ENCODE measurements around the gene ENPP7. TPM values are rescaled to one million over a fixed set of nuclear protein-coding genes. Genes with fewer than 3 reads are reported as not detected.
A peak's percentile ranks its signal among the peaks of the same experiment; 100 is the strongest.

ENPP7 gene
- polyA plus RNA-seq, 1 donor from 2014 or later: 0.89 TPM

GRCh38 chr17:79779661-79780365, 49.1 kb downstream of the ENPP7 start:
- Mint-ChIP-seq H3K4me3 (peak overlapping the region in 3 of 4 donors; percentile 10 to 87 (median 36)), H3K4me1 (peaks cover 8 to 10% (median 8%) of the 10 kb centered on the region in 3 donors), H3K27me3 (peaks cover 53% of the 10 kb centered on the region), H3K27ac (peak overlapping the region in 2 of 3 donors; percentile 46 to 77), H3K36me3 (peaks cover 2% of the 10 kb centered on the region), H3K9me3 (no peaks in the 10 kb centered on the region)

DNA sequence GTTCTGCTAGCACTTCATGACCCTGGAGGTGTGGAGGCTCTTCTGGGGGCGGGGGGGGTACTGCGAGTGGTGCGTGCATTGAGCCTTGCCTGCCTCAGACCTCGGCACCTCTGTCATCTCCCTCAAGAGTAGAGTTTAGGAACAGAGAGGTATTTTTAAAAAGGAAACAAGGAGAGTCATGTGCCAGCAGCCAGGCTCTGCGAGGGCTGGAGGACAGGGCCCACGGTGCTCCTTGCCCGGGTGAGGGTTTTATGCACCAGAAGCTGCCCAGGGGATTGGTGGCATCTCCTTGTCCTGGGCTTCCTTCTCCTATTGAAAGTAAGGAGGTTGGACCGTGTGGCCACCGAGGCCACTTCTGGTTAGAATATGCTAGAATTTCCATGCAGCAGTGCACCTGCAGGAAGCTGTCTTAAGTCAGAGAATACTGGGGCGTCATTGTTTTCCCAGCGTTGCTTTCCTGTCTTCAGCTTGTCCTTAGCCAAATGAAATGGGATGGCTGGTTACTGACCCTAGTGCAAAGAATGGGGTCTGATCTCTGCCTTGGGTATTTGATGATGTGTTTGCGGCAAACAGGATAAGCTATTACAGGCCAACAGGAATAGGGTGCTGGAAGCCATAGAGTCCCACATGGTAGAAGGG, 50.4 kb downstream of the ENPP7 start:
- Mint-ChIP-seq H3K27ac (peak overlapping the region in 1 of 3 donors; percentile 18), H3K36me3 (peaks cover 2% of the 10 kb centered on the region), H3K27me3 (peaks cover 54% of the 10 kb centered on the region), H3K4me1 (peaks cover 8 to 10% (median 8%) of the 10 kb centered on the region in 3 donors), H3K9me3 (no peaks in the 10 kb centered on the region), H3K4me3 (peak overlapping the region in 1 of 4 donors; percentile 87)

- H3K36me3 Mint-ChIP-seq: peaks cover 2% of the 10 kb centered on the region
- H3K4me3 Mint-ChIP-seq: peak overlapping the region in 1 of 4 donors; percentile 87
- no peaks in the 10 kb centered on the region for H3K9me3 Mint-ChIP-seq
- peaks cover under 1 to 10% (median 8%) of the 10 kb centered on the region in 3 donors for H3K4me1 Mint-ChIP-seq
- H3K27ac Mint-ChIP-seq: peak overlapping the region in 1 of 3 donors; percentile 18
- H3K27me3 Mint-ChIP-seq: peaks cover 54% of the 10 kb centered on the region
Observed at GRCh38 chr17:79781736-79782575, 51.2 kb downstream of the ENPP7 start.

GRCh38 chr17:79783891-79784290, 53.1 kb downstream of the ENPP7 start:
- Mint-ChIP-seq H3K4me3 (no peak overlapping the region), H3K4me1 (peaks cover 0 to 5% (median 4%) of the 10 kb centered on the region in 3 donors), H3K27me3 (peaks cover 61% of the 10 kb centered on the region), H3K27ac (no peak overlapping the region), H3K36me3 (no peaks in the 10 kb centered on the region), H3K9me3 (no peaks in the 10 kb centered on the region)

GRCh38 chr17:79784353-79785016, 53.7 kb downstream of the ENPP7 start:
- H3K36me3 Mint-ChIP-seq: no peaks in the 10 kb centered on the region
- H3K9me3 Mint-ChIP-seq: no peaks in the 10 kb centered on the region
- peaks cover 64% of the 10 kb centered on the region for H3K27me3 Mint-ChIP-seq
- no peak overlapping the region for H3K27ac Mint-ChIP-seq
- H3K4me1 Mint-ChIP-seq: peaks cover 0 to 2% (median 2%) of the 10 kb centered on the region in 3 donors
- H3K4me3 Mint-ChIP-seq: no peak overlapping the region

GRCh38 chr17:79785017-79785899, 54.5 kb downstream of the ENPP7 start:
- H3K36me3 Mint-ChIP-seq: no peaks in the 10 kb centered on the region
- peak overlapping the region in 1 of 4 donors; percentile 30 for H3K4me3 Mint-ChIP-seq
- no peaks in the 10 kb centered on the region for H3K9me3 Mint-ChIP-seq
- peak overlapping the region in 1 of 3 donors; percentile 31 for H3K27ac Mint-ChIP-seq
- H3K4me1 Mint-ChIP-seq: peaks cover 0 to 2% (median 2%) of the 10 kb centered on the region in 3 donors
- H3K27me3 Mint-ChIP-seq: peaks cover 60% of the 10 kb centered on the region

DNA sequence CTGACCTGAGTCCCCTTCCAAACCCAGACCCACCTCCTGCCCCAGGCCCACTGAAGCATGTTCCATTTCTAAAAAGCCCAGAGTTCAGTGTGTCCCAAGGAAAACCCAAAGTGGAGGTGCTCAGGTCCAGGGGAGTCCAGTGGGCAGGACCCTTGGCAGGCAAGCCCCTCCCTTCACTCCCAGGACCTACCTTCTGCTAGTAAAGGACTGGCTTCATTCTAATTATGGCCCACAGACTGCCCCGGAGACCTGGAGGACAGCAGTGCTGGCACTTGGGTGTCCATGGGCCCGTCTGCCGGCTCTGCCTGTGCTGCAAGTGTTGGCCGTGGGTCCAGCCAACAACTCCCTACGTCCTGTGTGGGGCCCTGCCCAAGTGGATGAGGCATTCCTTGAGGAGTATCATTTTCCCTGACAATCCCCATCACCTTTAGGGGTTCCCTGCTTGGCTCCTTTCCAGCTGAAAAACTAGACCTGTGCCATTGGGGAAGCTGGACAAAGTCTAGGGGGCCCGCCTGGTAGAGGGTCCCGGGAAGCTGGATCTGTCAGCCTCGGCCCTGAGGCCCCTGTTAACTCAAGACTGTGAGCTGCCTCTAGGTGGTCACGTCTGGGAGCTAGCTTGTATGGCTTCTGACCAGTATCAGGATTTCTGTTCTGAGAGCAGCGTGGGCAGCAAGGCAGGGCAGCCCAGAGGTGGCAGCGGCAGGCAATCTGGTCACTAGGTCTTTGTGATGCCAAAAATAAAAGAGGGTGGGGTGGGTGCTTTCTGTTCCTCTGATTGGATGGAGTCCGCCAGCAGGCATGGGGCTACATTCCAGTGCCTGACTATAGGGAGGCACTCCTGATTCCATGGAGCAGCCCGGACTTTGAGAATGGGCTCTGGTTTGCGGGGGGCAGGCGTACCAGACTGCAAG, 55.4 kb downstream of the ENPP7 start:
- peaks cover 59% of the 10 kb centered on the region for H3K27me3 Mint-ChIP-seq
- H3K36me3 Mint-ChIP-seq: no peaks in the 10 kb centered on the region
- no peaks in the 10 kb centered on the region for H3K9me3 Mint-ChIP-seq
- peaks cover 0 to 2% (median 2%) of the 10 kb centered on the region in 3 donors for H3K4me1 Mint-ChIP-seq
- H3K4me3 Mint-ChIP-seq: peak overlapping the region in 2 of 4 donors; percentile 16 to 56
- H3K27ac Mint-ChIP-seq: peak overlapping the region in 1 of 3 donors; percentile 79

- peaks cover 53% of the 10 kb centered on the region for H3K27me3 Mint-ChIP-seq
- peak overlapping the region in 1 of 3 donors; percentile 79 for H3K27ac Mint-ChIP-seq
Observed at GRCh38 chr17:79786930-79787643, 56.3 kb downstream of the ENPP7 start.

GRCh38 chr17:79788455-79788854, 57.7 kb downstream of the ENPP7 start:
- H3K27me3 Mint-ChIP-seq: peaks cover 49% of the 10 kb centered on the region
- H3K36me3 Mint-ChIP-seq: no peaks in the 10 kb centered on the region
- peak overlapping the region in 1 of 3 donors; percentile 52 for H3K27ac Mint-ChIP-seq
- H3K9me3 Mint-ChIP-seq: no peaks in the 10 kb centered on the region
- peaks cover 0 to 4% (median 3%) of the 10 kb centered on the region in 3 donors for H3K4me1 Mint-ChIP-seq
- peak overlapping the region in 1 of 4 donors; percentile 43 for H3K4me3 Mint-ChIP-seq

More at GRCh38 chr17:79786930-79787643, 56.3 kb downstream of the ENPP7 start:
- H3K4me3 Mint-ChIP-seq: peak overlapping the region in 1 of 4 donors; percentile 16
- H3K4me1 Mint-ChIP-seq: no peaks in the 10 kb centered on the region
- no peaks in the 10 kb centered on the region for H3K9me3 Mint-ChIP-seq
- H3K36me3 Mint-ChIP-seq: no peaks in the 10 kb centered on the region

- H3K36me3 Mint-ChIP-seq: peaks cover 2% of the 10 kb centered on the region
- peak overlapping the region in 3 of 4 donors; percentile 38 to 65 (median 41) for H3K4me3 Mint-ChIP-seq
- peak overlapping the region in 2 of 3 donors; percentile 52 to 71 for H3K27ac Mint-ChIP-seq
- H3K27me3 Mint-ChIP-seq: peaks cover 49% of the 10 kb centered on the region
- peaks cover 0 to 4% (median 3%) of the 10 kb centered on the region in 3 donors for H3K4me1 Mint-ChIP-seq
- H3K9me3 Mint-ChIP-seq: no peaks in the 10 kb centered on the region
Observed at GRCh38 chr17:79788989-79789942, 58.5 kb downstream of the ENPP7 start.

DNA sequence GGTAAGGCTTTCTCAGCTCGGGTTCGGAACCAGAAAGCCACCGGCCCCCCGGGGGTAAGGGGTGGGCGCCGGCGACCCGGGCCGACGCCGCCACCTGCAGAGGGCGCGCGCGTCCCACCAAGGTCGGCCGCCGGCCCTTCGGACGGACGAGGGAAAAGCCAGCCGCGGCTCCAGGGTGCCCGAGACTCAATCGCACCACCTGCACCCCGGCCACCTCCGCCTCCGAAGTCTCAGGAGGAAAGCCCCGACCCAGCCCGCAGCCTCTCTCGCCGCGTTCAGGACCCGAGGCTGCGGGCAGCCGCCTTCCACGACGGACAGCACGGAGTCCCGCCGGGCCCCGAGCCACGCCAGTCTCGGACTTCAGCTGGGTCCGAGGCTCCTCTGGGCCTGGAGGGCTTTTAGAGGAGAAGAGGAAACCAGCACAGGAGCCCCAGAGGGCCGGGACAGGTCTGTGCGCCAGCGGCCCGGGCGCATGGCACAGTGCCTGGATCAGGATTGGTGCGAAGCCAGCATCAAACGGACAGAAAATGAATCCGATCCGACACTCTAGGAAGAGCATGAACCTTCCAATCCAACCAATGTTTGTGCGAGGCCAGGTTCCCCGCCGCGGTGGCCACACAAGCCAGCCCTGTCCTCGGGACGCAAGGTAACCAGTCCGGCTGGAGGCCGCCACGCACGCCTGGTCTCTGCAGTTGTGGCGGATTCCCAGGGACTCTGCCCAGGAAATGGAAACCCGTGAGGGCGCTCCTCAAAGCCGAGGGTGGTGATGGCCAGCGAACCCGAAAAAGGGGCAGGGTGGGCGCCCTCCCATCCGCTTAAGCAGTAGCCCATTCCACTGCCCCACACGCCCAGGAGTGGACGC, 59.4 kb downstream of the ENPP7 start:
- peaks cover 2% of the 10 kb centered on the region for H3K36me3 Mint-ChIP-seq
- peaks cover 48% of the 10 kb centered on the region for H3K27me3 Mint-ChIP-seq
- no peak overlapping the region for H3K4me3 Mint-ChIP-seq
- no peaks in the 10 kb centered on the region for H3K9me3 Mint-ChIP-seq
- peaks cover 0 to 4% (median 3%) of the 10 kb centered on the region in 3 donors for H3K4me1 Mint-ChIP-seq
- peak overlapping the region in 2 of 3 donors; percentile 23 to 53 for H3K27ac Mint-ChIP-seq
